Measurements from ENCODE around the gene POLR1C. TPM values are rescaled to one million over a fixed set of nuclear protein-coding genes. Genes with fewer than 3 reads are reported as not detected.

Gene POLR1C
- total RNA-seq, 4 donors from 2014 or later = 22.5 to 104 (median 31.5) TPM

GRCh38 chr6:43471399-43471798, 45.5 kb upstream of the POLR1C start:
- TF ChIP-seq, protein P1, sequence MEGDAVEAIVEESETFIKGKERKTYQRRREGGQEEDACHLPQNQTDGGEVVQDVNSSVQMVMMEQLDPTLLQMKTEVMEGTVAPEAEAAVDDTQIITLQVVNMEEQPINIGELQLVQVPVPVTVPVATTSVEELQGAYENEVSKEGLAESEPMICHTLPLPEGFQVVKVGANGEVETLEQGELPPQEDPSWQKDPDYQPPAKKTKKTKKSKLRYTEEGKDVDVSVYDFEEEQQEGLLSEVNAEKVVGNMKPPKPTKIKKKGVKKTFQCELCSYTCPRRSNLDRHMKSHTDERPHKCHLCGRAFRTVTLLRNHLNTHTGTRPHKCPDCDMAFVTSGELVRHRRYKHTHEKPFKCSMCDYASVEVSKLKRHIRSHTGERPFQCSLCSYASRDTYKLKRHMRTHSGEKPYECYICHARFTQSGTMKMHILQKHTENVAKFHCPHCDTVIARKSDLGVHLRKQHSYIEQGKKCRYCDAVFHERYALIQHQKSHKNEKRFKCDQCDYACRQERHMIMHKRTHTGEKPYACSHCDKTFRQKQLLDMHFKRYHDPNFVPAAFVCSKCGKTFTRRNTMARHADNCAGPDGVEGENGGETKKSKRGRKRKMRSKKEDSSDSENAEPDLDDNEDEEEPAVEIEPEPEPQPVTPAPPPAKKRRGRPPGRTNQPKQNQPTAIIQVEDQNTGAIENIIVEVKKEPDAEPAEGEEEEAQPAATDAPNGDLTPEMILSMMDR (IDR thresholded peaks at IDR 0.05) = no peak
- ATAC-seq (ENCODE audit: low FRiP score) (no peak), DNase-seq (ENCODE audit: low spot score) (no peak)

GRCh38 chr6:43472515-43472914, 44.4 kb upstream of the POLR1C start:
- TF ChIP-seq, protein P1 (IDR thresholded peaks at IDR 0.05) = no peak
- ATAC-seq (ENCODE audit: low FRiP score) = no peak

DNA sequence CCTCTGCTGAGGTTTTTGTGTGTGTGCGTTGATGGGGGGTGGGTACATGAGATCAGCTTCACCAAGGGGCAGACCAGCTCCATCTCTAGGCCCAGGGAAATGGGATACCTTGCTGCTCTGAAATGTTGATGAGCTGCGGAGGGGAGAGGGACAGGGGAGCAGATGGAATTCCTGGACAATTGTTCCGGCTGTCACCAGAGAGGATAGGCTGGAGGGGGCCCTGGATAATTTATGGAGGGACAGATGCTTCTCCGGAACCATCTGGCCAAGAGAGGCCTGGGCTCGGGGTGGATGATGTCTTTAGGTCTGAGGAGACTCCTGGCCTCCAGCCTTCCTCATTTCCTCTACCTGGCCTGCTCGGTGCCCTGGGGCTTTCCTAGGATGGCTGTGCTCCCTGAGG, 41.4 kb upstream of the POLR1C start:
- no peak for DNase-seq (ENCODE audit: low spot score)
- ATAC-seq (ENCODE audit: low FRiP score) = no peak
- TF ChIP-seq, protein P1 (IDR thresholded peaks at IDR 0.05) = no peak

More at GRCh38 chr6:43472515-43472914, 44.4 kb upstream of the POLR1C start:
- no peak for DNase-seq (ENCODE audit: low spot score)

DNA sequence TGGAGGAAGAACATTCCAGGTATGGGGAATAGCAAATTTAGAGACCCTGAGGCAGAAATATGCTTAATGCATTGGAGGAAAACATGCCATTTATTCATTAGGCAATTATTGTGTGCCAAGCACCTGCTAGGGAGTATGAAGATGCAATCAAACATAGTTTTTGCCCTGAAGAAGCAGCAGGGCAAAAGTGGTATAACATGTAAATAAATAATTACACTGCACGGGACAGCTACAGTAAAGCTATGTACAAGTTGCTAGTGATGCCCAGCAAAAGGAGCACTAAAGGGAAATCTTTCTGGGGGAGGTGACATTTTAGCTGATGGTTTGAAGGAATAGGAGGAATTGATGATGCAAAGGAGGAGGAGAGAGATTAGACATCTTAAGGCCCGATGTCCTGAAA, 40.1 kb upstream of the POLR1C start:
- DNase-seq (ENCODE audit: low spot score) (no peak), ATAC-seq (ENCODE audit: low FRiP score) (no peak)
- TF ChIP-seq, protein P1 (IDR thresholded peaks at IDR 0.05) = no peak

DNA sequence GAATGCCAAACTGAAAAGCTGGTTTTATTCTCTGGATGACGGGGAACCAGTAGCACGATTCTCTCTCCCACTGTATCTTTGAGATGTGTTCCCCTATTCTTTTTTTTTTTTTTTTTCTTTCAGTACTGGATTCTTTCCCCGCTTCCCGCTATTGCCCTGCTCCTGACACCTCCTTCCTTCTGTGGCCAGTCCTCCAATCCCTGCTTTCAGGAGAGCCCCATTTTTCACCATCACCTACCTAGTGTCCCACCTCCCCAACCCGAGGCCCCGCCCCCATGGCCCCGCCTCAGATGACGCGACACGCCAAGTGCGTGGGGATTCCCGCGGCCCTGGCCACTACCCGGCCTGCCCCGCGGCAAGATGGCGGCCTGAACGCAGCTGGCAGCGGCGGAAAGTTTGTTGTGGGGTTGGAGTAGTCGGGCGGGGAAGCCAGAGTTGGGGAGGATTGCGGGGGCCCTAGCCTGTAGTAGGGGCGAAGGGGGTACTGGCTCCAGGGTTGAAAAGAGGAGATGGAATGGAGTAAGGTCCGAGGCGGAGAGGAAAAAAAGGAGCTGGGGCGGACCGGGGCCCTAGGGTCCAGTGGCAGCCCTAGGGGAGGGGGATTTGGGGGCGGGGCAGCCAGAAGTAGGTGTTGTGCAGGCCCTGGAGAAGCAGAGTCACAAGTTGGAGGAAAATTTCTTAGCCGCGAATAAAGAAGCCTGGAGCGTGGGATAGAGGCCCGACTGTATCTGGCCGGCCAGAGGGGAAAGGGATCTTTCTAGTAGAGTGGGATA, 39.5 kb upstream of the POLR1C start, which contains the start of gene TJAP1:
Gene TJAP1, plus strand, starts transcription at position 336 of the 773 bp plus-strand sequence. CDS start 21,432 bp downstream, outside the sequence.
- DNase-seq (ENCODE audit: low spot score) (peak; percentile 92), ATAC-seq (ENCODE audit: low FRiP score) (peak; percentile 100)
- TF ChIP-seq, protein P1 (IDR thresholded peaks at IDR 0.05) = no peak

- TF ChIP-seq, protein P1 (IDR thresholded peaks at IDR 0.05) = no peak
- DNase-seq (ENCODE audit: low spot score) = no peak
- ATAC-seq (ENCODE audit: low FRiP score) = no peak
Measured at GRCh38 chr6:43478008-43478372, 38.9 kb upstream of the POLR1C start.

DNA sequence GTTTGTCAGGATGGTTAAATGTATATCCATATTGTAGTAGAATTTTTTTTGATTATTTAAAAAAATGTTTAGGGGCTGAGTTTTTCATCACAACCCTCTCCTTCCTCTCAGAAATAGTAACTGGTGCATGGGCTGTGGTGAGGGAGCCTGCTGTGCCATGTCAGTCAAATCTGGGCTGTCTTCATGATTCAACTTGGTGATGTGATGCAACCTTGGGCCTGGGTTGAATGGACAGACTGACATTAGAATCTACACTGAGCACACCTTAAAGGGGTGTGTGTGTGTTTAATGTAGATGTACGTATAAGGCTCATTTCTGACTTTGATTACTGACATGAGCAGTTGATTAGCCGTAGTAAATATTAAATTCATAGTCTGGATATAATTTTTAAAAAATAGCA, 35.8 kb upstream of the POLR1C start:
- DNase-seq (ENCODE audit: low spot score) (no peak), ATAC-seq (ENCODE audit: low FRiP score) (no peak)
- TF ChIP-seq, protein P1 (IDR thresholded peaks at IDR 0.05) = no peak

Data from omental fat pad (tissue), 4 donors.